Activated T-helper 1 cell treated with Interleukin-2 at 50 U/mL for 16 hours (primary cell): ENCODE measurements around the gene RIF1.

Source experiments
- DNase-seq: peaks from one replicate; pipeline ENCODE4 v3.0.0-alpha.2; 2020; ENCODE audit warnings: low read depth

RIF1 gene

GRCh38 chr2:151523850-151524249, 114.1 kb downstream of the RIF1 start:
- DNase-seq, result no peak

- no peak for DNase-seq
Measured at GRCh38 chr2:151525821-151526373, 116.2 kb downstream of the RIF1 start.

- DNase-seq, result no peak
Measured at GRCh38 chr2:151526572-151527090, 116.9 kb downstream of the RIF1 start.
